HCT116 (cell line): ENCODE measurements around the gene CYP27A1. TPM values are rescaled to one million over a fixed set of nuclear protein-coding genes. Genes with fewer than 3 reads are reported as not detected.

ENCODE experiments used
- ATAC-seq: fragments of 200-7000 bp; cut with Tn5 transposase; 2 replicates; pipeline ENCODE4 v1.9.1; 2020; ENCODE audit warnings: mild to moderate bottlenecking, moderate library complexity
- BruUV-seq: library from RNA; stranded (reverse); fragments of 400-500 nt; replicated peaks from 2 replicates; lab custom pipeline; 2021; lab: Mats Ljungman, UMichigan
- CTCF ChIA-PET: fragments of 300-600 bp; sonication (Branson Sonifier 250); formaldehyde crosslinking; loops from one replicate; lab custom pipeline; 2021; ENCODE audit warnings: antibody characterized with exemption; lab: Charles Lee
- POLR2A ChIA-PET: fragments of 300-600, 350-600 bp; sonication (Branson Sonifier 250); formaldehyde crosslinking; loops from one replicate; lab custom pipeline; 2021; ENCODE audit warnings: antibody characterized with exemption; lab: Charles Lee
- RAD21 ChIA-PET, 2 experiments: fragments of 300-600 bp; sonication (Branson Sonifier 250); formaldehyde crosslinking; loops; one replicate each; lab custom pipeline; 2023; ENCODE audit warnings: low total read pairs in 2 of 2; ENCODE audit not compliant: uncharacterized antibody in 2 of 2, unreplicated experiment in 2 of 2, low non-redundant PET in 1 of 2; lab: Charles Lee
- DNase-seq: peaks from one replicate; pipeline ENCODE4 v3.0.0-alpha.2; 2010; ENCODE audit warnings: low read depth, low spot score
- H2AFZ ChIP-seq: fragments of 200-600 bp; shearing (Covaris generic), sonication (generic); 2 replicates; pipeline ENCODE4 v1.6.1; 2017; ENCODE audit warnings: low read depth, mixed run types, mixed read lengths, antibody characterized with exemption, low read length; ENCODE audit not compliant: poor library complexity, severe bottlenecking
- H3K27ac ChIP-seq: 2 replicates; pipeline ENCODE4 v1.5.1; 2012; ENCODE audit warnings: low read depth, low read length
- H3K27me3 ChIP-seq: fragments of 200-600 bp; sonication (generic); 2 replicates; pipeline ENCODE4 v1.6.1; 2016; ENCODE audit warnings: mixed run types, low read length, mixed read lengths; ENCODE audit not compliant: insufficient read depth
- H3K36me3 ChIP-seq, 2 experiments: fragments of 200-500 bp in 1 of 2; fragments of 200-600 bp in 1 of 2; sonication (Bioruptor generic) in 1 of 2; sonication (generic) in 1 of 2; 2 replicates each; pipeline versions ENCODE4 v1.5.1 to v1.6.1; 2014 to 2016; ENCODE audit warnings: low read length in 2 of 2, inconsistent platforms in 1 of 2, mixed read lengths in 1 of 2, mixed run types in 1 of 2; ENCODE audit not compliant: insufficient read depth in 2 of 2, control insufficient read depth in 1 of 2
- H3K4me1 ChIP-seq, 2 experiments: fragments of 200-600 bp in 1 of 2; sonication (generic) in 1 of 2; 2 replicates each; pipeline versions ENCODE4 v1.5.1 to v1.6.1; 2012 to 2017; ENCODE audit warnings: low read length in 2 of 2, inconsistent platforms in 1 of 2, mild to moderate bottlenecking in 1 of 2, mixed read lengths in 1 of 2, mixed run types in 1 of 2, moderate library complexity in 1 of 2; ENCODE audit not compliant: insufficient read depth in 2 of 2, control insufficient read depth in 1 of 2
- H3K4me2 ChIP-seq: fragments of 200-600 bp; sonication (generic); 2 replicates; pipeline ENCODE4 v1.6.1; 2017; ENCODE audit warnings: mixed run types, low read length, mixed read lengths
- H3K4me3 ChIP-seq, 2 experiments: fragments of 200-600 bp in 1 of 2; sonication (generic) in 1 of 2; replicated peaks in 1 of 2; 2 replicates each; pipeline ENCODE4 v1.5.1; 2011 to 2016; ENCODE audit warnings: low read length in 2 of 2, control low read depth in 1 of 2, low read depth in 1 of 2, mild to moderate bottlenecking in 1 of 2, mixed read lengths in 1 of 2, mixed run types in 1 of 2
- H3K79me2 ChIP-seq: fragments of 200-600 bp; sonication (generic); 2 replicates; pipeline ENCODE4 v1.6.1; 2017; ENCODE audit warnings: mild to moderate bottlenecking, mixed run types, low read length, moderate library complexity, mixed read lengths; ENCODE audit not compliant: insufficient read depth
- H3K9ac ChIP-seq: fragments of 200-600 bp; sonication (generic); 2 replicates; pipeline ENCODE4 v1.6.1; 2016; ENCODE audit warnings: low read length, mixed read lengths
- H3K9me2 ChIP-seq: fragments of 200-600 bp; sonication (generic), shearing (Covaris generic); 2 replicates; pipeline ENCODE4 v1.6.1; 2017; ENCODE audit warnings: mixed run types, mild to moderate bottlenecking, moderate library complexity; ENCODE audit not compliant: insufficient read depth
- H3K9me3 ChIP-seq, 2 experiments: fragments of 200-500 bp in 1 of 2; fragments of 200-600 bp in 1 of 2; sonication (Bioruptor generic) in 1 of 2; sonication (generic) in 1 of 2; 2 replicates each; pipeline ENCODE4 v1.6.1; 2014 to 2017; ENCODE audit warnings: low read length in 2 of 2, mixed read lengths in 2 of 2, inconsistent platforms in 1 of 2, low read depth in 1 of 2, mild to moderate bottlenecking in 1 of 2, mixed run types in 1 of 2, moderate library complexity in 1 of 2; ENCODE audit not compliant: control insufficient read depth in 1 of 2, insufficient read depth in 1 of 2
- H4K20me1 ChIP-seq: fragments of 200-600 bp; sonication (generic), shearing (Covaris generic); 2 replicates; pipeline ENCODE4 v1.6.1; 2017; ENCODE audit warnings: mixed run types, mild to moderate bottlenecking, moderate library complexity; ENCODE audit not compliant: insufficient read depth
- CEBPB ChIP-seq: IDR thresholded peaks from 2 replicates; pipeline ENCODE4 v1.6.1; 2012; ENCODE audit warnings: low read depth
- EGR1 ChIP-seq: IDR thresholded peaks from 2 replicates; pipeline ENCODE4 v1.6.1; 2012; ENCODE audit warnings: low read depth
- EZH2 ChIP-seq: fragments of 200-600 bp; sonication (generic); IDR thresholded peaks from 2 replicates; pipeline ENCODE4 v1.6.1; 2017; ENCODE audit warnings: antibody characterized with exemption, mixed run types
- EZH2phosphoT487 ChIP-seq: fragments of 200-600 bp; IDR thresholded peaks from 2 replicates; pipeline ENCODE4 v1.6.1; 2018; ENCODE audit warnings: antibody characterized with exemption, borderline replicate concordance
- FOSL1 ChIP-seq: IDR thresholded peaks from 2 replicates; pipeline ENCODE4 v1.6.1; 2012; ENCODE audit warnings: low read depth
- JUND ChIP-seq: IDR thresholded peaks from 2 replicates; pipeline ENCODE4 v1.6.1; 2012
- POLR2A ChIP-seq: IDR thresholded peaks from 2 replicates; pipeline ENCODE4 v1.7.0; 2011; ENCODE audit warnings: borderline replicate concordance; ENCODE audit not compliant: insufficient read depth, insufficient read length; ENCODE audit errors: extremely low read depth
- POLR2AphosphoS5 ChIP-seq: IDR thresholded peaks from 2 replicates; pipeline ENCODE4 v1.6.1; 2011; ENCODE audit warnings: mild to moderate bottlenecking, low read depth, low read length, moderate library complexity
- RAD21 ChIP-seq: IDR thresholded peaks from 2 replicates; pipeline ENCODE4 v1.6.1; 2012; ENCODE audit warnings: low read depth, mild to moderate bottlenecking
- SIN3A ChIP-seq: IDR thresholded peaks from 2 replicates; pipeline ENCODE4 v1.6.1; 2012; ENCODE audit warnings: low read depth
- SP1 ChIP-seq: IDR thresholded peaks from 2 replicates; pipeline ENCODE4 v1.6.1; 2012; ENCODE audit warnings: low read depth
- SRF ChIP-seq: IDR thresholded peaks from 2 replicates; pipeline ENCODE4 v1.6.1; 2012; ENCODE audit warnings: low read depth
- TCF7L2 ChIP-seq: IDR thresholded peaks from 2 replicates; pipeline ENCODE4 v1.7.0; 2011; ENCODE audit warnings: borderline replicate concordance, inconsistent platforms; ENCODE audit not compliant: insufficient read depth, insufficient read length; ENCODE audit errors: extremely low read depth
- YY1 ChIP-seq: IDR thresholded peaks from 2 replicates; pipeline ENCODE4 v1.6.1; 2011; ENCODE audit warnings: low read length, low read depth, moderate library complexity, mild to moderate bottlenecking; ENCODE audit not compliant: insufficient replicate concordance; ENCODE audit errors: extremely low read depth
- ZFX ChIP-seq: fragments of 450-650 bp; IDR thresholded peaks from 2 replicates; pipeline ENCODE4 v1.6.1; 2017
- ZNF274 ChIP-seq: fragments of 200-500 bp; sonication (Bioruptor generic); IDR thresholded peaks from 2 replicates; pipeline ENCODE4 v1.6.1; 2014; ENCODE audit warnings: mild to moderate bottlenecking, low read depth, low read length, inconsistent platforms
- intact Hi-C: fragments of 100-400 bp; cut with micrococcal nuclease; formaldehyde crosslinking; loops from 2 replicates; pipeline ENCODE4 v1.10.0; 2022
- total RNA-seq: library from RNA; stranded (reverse); gene quantifications from one replicate; pipeline ENCODE4 v1.2.1, GENCODE V29; 2021; ENCODE audit not compliant: unreplicated experiment
- TF ChIP-seq, protein P1 (sequence below): IDR thresholded peaks from 2 replicates; pipeline ENCODE4 v1.6.1; 2012
- TF ChIP-seq, protein P2 (sequence below): IDR thresholded peaks from 2 replicates; pipeline ENCODE4 v1.6.1; 2012; ENCODE audit warnings: low read depth
- TF ChIP-seq, protein P3 (sequence below): IDR thresholded peaks from 2 replicates; pipeline ENCODE4 v1.6.1; 2012

Gene CYP27A1
- total RNA-seq, 1 experiment from 2014 or later = 1.6 TPM

DNA sequence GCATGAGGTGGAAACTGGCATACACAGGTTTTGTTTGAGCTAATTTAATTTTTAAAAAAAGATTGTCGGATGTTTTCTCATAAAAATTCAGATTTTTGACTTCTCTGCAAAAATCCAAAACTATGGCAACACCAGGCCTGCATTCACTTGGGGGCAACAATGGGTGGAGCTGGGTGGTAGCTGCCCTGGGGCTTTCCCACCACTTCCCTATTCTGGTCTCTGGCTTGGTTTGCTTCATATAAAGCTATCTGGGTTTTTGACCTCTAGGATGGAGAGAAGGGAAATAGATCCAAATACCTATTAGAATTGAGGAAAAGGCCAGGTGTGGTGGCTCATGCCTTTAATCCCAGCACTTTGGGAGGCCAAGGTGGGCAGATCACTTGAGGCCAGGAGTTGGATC, 5.5 kb upstream of the CYP27A1 start:
- ChIA-PET RAD21 (no interaction called here), POLR2A (interaction anchor here (0.7 kb wide), 1 partner anchor 12 kb away, joined by 3 read pairs; no protein-coding TSS in a partner anchor), CTCF (no interaction called here)
- Histone ChIP-seq H3K27ac (no peak overlapping the region), H3K4me2 (no peak overlapping the region), H3K27me3 (no peaks in the 10 kb centered on the region), H3K79me2 (no peaks in the 10 kb centered on the region), H3K4me1 (peaks cover 0 to 5% of the 10 kb centered on the region in 2 experiments; a peak in 2 of 4 replicates), H3K9me2 (no peaks in the 10 kb centered on the region), H2AFZ (no peak overlapping the region), H4K20me1 (no peaks in the 10 kb centered on the region), H3K9ac (no peak overlapping the region), H3K4me3 (no peak overlapping the region), H3K9me3 (peaks cover 3 to 18% of the 10 kb centered on the region in 2 experiments; a peak in 2 of 4 replicates), H3K36me3 (no peaks in the 10 kb centered on the region; a peak in 1 of 4 replicates)
- no peak for ATAC-seq
- intact Hi-C loops = no loop called here
- no peak for DNase-seq
- BruUV-seq = no TSS peak
- TF ChIP-seq EZH2 (no peak), JUND (no peak), SP1 (no peak), CEBPB (no peak), SRF (no peak), TCF7L2 (no peak), EGR1 (no peak), ZFX (no peak), YY1 (no peak), POLR2A (no peak), POLR2AphosphoS5 (no peak), ZNF274 (no peak), RAD21 (no peak), SIN3A (no peak), FOSL1 (no peak), EZH2phosphoT487 (no peak)
- TF ChIP-seq, protein P1, sequence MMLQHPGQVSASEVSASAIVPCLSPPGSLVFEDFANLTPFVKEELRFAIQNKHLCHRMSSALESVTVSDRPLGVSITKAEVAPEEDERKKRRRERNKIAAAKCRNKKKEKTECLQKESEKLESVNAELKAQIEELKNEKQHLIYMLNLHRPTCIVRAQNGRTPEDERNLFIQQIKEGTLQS = no peak
- TF ChIP-seq, protein P2, sequence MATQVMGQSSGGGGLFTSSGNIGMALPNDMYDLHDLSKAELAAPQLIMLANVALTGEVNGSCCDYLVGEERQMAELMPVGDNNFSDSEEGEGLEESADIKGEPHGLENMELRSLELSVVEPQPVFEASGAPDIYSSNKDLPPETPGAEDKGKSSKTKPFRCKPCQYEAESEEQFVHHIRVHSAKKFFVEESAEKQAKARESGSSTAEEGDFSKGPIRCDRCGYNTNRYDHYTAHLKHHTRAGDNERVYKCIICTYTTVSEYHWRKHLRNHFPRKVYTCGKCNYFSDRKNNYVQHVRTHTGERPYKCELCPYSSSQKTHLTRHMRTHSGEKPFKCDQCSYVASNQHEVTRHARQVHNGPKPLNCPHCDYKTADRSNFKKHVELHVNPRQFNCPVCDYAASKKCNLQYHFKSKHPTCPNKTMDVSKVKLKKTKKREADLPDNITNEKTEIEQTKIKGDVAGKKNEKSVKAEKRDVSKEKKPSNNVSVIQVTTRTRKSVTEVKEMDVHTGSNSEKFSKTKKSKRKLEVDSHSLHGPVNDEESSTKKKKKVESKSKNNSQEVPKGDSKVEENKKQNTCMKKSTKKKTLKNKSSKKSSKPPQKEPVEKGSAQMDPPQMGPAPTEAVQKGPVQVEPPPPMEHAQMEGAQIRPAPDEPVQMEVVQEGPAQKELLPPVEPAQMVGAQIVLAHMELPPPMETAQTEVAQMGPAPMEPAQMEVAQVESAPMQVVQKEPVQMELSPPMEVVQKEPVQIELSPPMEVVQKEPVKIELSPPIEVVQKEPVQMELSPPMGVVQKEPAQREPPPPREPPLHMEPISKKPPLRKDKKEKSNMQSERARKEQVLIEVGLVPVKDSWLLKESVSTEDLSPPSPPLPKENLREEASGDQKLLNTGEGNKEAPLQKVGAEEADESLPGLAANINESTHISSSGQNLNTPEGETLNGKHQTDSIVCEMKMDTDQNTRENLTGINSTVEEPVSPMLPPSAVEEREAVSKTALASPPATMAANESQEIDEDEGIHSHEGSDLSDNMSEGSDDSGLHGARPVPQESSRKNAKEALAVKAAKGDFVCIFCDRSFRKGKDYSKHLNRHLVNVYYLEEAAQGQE = no peak
- TF ChIP-seq, protein P3, sequence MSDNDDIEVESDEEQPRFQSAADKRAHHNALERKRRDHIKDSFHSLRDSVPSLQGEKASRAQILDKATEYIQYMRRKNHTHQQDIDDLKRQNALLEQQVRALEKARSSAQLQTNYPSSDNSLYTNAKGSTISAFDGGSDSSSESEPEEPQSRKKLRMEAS = no peak
- TF ChIP-seq, all 23 proteins: peak for 0
